ENCODE data around the gene DCST2. TPM values are rescaled to one million over a fixed set of nuclear protein-coding genes. Genes with fewer than 3 reads are reported as not detected.
"Not testable (repeated sequence)": the region's sequence is repeated elsewhere in the genome, so short reads cannot be mapped to it uniquely, and the experiment has no call there.

The DCST2 gene
- total RNA-seq, 1 donor from 2014 or later: 5.5 TPM

DNA sequence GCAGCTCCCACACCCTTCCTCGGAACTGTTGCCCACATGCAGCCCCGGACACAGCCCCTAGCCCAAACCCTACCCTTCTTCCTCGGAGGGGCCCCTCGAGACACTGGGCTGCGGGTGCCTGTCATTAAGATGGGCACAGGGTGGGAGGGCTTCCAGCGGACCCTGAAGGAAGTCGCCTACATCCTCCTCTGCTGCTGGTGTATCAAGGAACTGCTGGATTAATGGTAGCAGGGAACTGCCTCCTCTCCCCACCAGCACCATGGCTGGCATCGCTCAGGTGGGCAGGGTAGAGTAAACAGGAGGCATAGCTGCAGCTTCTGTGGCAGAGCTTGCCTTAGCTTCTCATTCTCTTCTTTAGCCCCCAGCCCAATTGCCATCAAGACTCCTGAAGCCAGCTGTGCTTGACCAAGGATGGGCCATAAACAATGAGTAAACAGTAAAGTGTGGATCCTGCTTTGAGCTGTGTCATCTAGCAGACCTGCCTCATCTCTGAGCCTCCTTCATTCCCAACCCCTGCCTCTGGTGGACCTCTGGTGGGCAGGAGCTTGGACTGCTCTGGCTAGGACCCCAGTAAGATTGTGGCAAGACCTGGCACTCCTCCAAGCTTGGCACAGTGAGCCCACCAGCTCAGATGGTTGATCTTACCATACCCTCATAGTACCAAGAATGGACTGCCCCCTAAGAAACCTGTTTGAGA, 39.9 kb downstream of the DCST2 start, which contains the start of gene LENEP:
Gene LENEP (plus strand): TSS at position 15 of the 697 bp plus-strand sequence. CDS start 22 bp downstream, at position 37.
- ATAC-seq (no peak), DNase-seq (ENCODE audit: low spot score) (no peak)
- intact Hi-C loops (cut with DNase I): loop anchor here (2.0 kb wide), 1 partner anchor 31 kb away; no protein-coding TSS in a partner anchor

DNA sequence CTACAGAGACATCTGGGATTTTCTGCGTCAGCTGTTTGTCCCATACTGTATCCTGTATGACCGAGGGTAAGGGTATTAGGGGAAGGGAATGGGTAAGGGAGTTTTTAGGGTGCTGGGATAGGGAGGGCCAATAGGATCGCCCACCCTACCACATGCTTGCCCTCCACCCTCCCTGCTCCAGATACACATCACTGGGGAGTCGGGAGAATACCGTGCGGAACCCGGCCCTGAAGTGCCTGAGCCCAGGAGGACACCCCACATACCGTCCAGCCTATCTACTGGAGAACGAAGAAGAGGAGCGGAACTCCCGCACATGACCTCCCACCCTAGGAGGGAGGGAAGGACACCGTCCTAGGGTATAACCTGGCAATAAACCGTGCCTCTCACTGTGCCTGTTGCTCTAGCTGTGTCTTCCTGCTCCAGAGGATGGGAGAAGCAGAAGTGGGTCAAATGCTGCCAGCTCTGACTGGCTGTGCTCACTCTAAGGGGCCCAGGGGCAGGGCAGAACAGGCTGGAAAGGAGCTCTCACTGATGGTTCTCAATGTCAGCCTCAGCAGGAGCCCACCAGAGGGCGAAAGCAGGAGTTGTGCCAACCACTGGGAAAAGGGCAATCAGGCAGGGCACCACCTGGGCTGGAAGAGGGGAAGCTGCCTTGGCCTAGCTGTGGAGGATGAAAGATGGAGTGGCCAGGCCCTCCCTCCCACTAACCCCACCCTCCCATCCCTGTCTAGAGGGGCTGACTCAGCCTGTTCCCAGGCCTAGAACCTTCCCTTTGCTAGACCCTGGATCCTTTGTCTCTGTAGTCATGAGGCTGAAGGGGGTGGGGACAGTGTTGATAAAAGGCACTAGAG, 40.6 kb downstream of the DCST2 start:
- DNase-seq (ENCODE audit: low spot score) (peak; percentile 48), ATAC-seq (no peak)
- intact Hi-C loops (cut with DNase I): no loop called here

DNA sequence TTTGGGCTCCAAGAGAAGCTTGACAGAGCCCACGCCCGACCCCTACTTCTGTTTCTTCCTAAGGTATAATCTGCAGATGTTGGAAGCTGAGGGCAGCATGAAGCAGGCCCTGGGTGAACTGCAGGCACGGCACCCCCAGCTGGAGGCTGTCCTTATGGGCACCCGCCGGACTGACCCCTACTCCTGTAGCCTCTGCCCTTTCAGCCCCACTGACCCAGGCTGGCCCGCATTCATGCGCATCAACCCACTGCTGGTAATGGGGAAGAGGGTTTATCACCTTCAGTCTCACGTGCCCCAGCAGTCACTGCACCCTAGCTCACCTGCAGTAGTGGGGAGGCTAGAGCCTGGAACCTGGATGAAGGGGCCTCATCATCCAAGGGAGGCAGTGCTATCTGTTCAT, 43.3 kb downstream of the DCST2 start:
- DNase-seq (ENCODE audit: low spot score) (no peak), ATAC-seq (no peak)
- intact Hi-C loops (cut with DNase I): no loop called here

DNA sequence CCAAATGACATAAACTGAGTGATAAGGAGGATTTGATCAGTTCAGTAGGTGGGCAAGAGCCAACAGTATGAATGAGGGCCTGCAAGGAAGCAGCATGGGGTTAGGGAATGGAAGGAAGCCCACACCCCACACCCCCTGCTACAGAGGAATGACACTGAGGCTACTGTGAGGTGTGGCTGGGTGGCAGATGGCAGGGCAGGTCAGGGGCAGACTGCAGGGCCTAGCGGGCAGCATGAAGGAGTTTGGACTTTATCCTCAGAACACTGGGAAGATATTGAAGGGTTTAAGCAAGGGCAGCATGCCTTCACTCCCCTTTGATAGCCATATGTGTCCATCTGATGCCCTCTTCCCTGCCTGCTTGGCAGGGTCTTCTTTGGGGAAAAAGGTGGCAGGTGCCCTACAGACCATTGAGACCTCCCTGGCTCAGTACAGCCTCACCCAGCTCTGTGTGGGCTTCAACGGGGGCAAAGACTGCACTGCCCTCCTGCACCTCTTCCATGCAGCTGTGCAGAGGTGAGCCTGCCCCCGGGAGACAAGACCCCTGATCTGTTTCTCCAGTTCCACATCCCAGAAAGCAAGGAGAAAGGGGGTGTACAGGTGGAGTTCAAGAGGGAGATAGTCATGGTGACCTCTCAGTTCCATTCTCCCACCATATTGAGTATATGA, 44.3 kb downstream of the DCST2 start:
- ATAC-seq: no peak
- intact Hi-C loops (cut with DNase I): no loop called here
- DNase-seq (ENCODE audit: low spot score): peak; percentile 48

DNA sequence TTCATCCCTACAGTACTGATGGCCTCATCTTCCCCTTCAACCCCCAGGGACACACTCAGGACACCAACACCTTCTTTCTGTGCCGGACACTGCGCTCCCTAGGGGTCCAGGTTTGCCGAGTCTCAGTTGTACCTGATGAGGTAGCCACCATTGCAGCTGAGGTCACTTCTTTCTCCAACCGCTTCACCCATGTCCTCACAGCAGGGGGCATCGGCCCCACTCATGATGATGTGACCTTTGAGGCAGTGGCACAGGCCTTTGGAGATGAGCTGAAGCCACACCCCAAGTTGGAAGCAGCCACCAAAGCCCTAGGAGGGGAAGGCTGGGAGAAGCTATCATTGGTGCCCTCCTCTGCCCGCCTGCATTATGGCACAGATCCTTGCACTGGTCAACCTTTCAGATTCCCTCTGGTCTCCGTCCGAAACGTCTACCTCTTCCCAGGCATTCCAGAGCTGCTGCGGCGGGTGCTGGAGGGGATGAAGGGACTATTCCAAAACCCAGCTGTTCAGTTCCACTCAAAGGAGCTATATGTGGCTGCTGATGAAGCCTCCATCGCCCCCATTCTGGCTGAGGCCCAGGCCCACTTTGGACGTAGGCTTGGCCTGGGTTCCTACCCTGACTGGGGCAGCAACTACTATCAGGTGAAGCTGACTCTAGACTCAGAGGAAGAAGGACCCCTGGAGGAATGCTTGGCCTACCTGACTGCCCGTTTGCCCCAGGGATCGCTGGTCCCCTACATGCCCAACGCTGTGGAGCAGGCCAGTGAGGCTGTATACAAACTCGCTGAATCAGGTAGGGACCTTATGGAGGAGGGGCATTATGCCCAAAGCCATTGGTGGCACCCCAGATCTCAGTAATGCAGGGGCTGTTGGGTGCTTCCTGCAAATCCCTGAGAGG, 45.3 kb downstream of the DCST2 start:
- intact Hi-C loops (cut with DNase I): no loop called here
- ATAC-seq: no peak
- DNase-seq (ENCODE audit: low spot score): peak; percentile 55

DNA sequence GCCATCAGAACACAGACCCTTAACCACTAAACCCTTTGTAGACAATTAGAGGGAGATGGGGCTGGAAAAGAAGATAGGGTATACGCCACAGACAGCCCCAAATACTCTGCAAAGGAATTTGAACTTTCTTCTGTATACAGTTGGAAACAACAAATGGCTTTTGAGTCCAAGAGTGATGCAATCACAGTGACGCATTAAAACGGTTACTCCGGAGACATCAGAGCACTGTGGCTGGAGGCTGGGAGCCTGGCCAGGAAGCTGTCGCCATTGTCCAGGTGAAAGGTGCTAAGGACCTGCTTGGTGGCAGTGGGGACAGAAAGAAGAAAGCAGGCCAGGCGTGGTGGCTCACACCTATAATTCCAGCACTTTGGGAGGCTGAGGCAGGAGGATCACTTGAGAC, 46.3 kb downstream of the DCST2 start:
- DNase-seq (ENCODE audit: low spot score) (no peak), ATAC-seq (no peak)
- intact Hi-C loops (cut with DNase I): no loop called here

DNA sequence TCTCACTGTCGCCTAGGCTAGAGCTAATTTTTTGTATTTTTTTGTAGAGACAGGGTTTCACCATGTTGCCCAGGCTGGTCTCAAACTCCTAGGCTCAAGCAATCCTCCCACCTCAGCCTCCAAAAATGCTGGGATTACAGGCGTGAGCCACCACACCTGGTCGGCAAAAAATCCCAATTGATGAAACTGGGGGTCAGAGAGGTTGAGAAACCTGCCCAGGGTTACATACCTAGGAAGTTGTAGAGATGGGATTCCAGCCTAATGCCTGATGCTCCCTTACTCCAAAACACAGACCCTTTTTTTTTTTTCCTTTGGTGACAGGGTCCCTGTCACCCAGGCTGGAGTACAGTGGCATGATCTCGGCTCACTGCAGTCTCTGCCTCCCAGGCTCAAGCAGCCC, 46.8 kb downstream of the DCST2 start:
- DNase-seq (ENCODE audit: low spot score); ATAC-seq; intact Hi-C loops (cut with DNase I): not testable (repeated sequence)

DNA sequence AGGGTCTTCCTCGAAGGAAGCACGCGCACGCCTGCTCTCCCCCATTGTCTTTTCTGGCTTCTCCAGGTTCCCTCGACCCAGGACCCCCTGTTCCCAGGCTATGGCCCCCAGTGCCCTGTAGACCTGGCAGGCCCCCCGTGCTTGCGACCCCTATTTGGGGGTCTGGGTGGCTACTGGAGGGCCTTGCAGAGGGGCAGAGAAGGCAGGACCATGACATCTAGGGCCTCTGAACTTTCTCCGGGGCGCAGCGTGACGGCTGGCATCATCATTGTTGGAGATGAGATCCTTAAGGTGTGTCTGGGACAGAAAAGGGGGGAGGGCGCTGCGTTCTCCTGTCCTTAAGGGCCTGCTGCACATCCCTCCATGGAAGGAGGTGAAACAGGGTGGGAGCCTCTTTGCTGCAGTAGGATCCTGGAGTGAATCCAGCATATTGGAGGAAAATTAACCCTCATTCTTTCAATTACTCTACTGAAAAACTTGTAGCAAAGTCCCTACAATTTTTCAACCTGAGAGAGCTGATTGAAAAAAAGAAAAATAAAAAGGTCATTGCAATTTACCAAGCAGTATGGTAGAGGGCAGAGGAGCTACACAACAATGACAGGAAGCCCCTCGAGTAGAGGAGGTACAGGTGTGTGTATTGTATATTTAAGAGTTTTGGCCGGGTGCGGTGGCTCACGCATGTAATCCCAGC, 49.7 kb downstream of the DCST2 start:
- intact Hi-C loops (cut with DNase I): no loop called here
- ATAC-seq (no peak), DNase-seq (ENCODE audit: low spot score) (peak; percentile 56)

DNA sequence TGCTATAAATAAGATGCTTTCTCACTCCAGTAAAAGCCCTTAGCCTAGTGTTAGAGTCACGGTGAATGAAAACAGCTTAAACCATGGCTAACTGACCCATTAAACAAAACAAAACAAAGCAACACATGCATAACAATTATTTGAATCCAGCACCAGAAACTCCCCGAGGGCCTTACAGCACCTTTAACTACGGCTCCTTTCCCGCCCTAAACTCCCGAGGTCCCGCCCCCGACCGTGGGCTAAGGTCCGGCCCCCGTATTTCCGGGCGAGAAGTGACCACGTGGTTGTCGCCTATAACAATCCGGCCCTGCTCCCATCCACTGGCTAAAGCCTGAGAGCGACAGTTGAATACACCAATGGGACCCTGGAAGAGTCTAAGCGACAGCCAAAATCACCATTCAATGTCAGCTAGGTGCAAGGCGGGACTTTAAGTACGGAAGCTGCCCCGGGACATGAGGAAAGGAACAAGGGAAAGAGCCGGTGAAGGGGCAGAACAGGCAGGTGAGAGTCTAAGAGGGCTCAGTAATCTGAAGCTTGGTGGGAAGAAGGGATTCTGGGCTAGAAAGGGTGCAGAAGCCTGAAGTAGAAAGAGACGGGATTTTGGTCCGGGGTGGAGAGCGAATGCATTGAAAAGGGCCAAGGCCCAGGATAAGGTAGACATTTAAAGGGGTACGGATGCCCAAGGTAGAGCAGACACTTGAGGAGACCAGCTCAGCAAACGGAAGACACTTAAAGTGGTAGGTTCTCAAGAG, 50.5 kb downstream of the DCST2 start, which contains the start of gene FLAD1:
Gene FLAD1 (plus strand): TSS at position 448 of the 752 bp plus-strand sequence. CDS start 351 bp downstream, outside the sequence.
- peak; percentile 100 for ATAC-seq
- peak; percentile 96 for DNase-seq (ENCODE audit: low spot score)
- intact Hi-C loops (cut with DNase I): no loop called here

DNA sequence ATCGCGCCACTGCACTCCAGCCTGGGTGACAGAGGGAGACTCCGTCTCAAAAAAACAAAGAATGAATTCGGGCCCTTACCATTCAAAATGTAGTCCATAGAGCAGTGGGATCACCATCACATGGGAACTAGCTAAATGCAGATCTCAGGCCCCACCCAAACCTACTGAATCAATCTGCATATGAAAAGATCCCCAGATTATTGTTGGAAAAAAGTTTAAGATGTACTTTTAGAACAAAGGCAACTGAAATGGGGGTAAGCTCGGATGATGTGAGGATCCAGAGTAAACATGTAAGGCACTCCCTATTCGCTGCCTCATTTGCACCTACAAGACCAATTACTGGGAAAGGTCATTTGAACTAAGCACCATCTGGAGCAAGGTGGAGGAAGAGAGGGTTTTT, 51.2 kb downstream of the DCST2 start:
- no peak for DNase-seq (ENCODE audit: low spot score)
- intact Hi-C loops (cut with DNase I): no loop called here

DNA sequence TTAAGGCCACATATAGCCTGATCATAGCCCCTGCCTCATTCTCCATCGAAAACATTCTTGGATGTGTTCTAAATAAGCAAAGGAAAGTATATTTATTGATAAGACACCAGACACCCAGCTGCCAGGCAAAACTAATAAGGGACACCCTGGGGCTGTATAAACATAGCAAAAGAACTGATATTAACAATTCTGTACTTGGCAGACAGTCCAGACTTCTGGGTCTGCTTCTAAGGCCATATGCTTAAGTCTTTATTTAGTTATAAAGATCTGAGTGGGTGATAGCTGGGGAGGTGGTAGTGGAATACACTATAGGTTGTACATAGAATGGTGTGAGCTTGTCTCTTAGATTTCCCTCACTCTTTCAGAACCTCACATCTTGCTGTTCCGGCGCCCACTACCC, 55.2 kb downstream of the DCST2 start:
- ATAC-seq: no peak
- intact Hi-C loops (cut with DNase I): loop anchor here (5.0 kb wide), 1 partner anchor 194 kb away; the partner anchor contains the start of genes KRTCAP2 and TRIM46
- DNase-seq (ENCODE audit: low spot score): no peak

More for the DNA sequence above, 51.2 kb downstream of the DCST2 start:
- ATAC-seq: no peak

DNA sequence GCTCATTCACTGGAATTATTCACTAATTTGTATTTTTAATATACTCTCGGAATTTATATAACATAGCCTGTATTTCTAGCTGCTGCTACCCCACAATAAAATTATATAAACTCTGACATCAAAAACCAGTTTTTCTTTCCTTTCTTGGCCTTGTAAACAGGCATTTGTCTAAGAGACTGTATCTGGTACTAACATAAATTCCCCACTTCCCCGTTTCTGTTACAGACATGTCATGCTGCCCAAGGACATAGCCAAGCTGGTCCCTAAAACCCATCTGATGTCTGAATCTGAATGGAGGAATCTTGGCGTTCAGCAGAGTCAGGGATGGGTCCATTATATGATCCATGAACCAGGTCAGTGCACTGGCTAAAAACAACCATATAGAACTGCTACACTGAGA, 55.8 kb downstream of the DCST2 start:
- ATAC-seq; DNase-seq (ENCODE audit: low spot score): not testable (repeated sequence)
- intact Hi-C loops (cut with DNase I): loop anchor here (5.0 kb wide), 1 partner anchor 195 kb away; the partner anchor contains the start of genes KRTCAP2 and TRIM46

DNA sequence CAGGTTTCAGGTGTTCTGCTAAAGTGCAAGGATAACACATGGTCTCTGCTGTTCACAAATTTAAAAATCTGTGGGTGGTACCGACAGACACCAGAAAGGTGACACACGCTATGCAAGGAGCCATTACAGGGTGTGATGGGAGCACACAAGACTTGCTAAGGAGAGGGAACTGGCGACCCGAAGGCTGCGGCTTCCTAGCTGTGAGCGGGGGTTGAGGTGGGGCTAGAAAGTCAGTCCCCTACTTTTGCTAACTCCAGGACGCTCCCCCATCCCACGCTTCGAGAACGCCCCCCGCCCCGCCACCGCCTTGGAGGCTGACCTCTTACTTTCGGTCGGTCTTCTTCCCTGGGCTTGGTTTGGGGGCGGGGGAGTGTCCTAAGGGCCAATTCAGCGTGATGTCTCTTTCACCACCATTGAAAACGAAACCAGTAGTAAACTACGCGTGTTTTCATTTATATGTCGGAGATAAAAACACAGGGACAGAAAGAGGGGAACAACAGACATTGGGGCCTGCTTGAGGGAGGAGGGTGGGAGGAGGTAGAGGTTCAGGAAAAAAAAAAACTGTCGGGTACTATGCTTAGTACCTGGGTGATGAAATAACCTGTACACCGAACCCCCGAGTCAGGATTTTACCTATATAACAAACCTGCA, 58.0 kb downstream of the DCST2 start:
- DNase-seq (ENCODE audit: low spot score) (peak; percentile 83), ATAC-seq (no peak)
- intact Hi-C loops (cut with DNase I): loop anchor here (5.0 kb wide), 1 partner anchor 197 kb away; the partner anchor contains the start of genes KRTCAP2 and TRIM46

DNA sequence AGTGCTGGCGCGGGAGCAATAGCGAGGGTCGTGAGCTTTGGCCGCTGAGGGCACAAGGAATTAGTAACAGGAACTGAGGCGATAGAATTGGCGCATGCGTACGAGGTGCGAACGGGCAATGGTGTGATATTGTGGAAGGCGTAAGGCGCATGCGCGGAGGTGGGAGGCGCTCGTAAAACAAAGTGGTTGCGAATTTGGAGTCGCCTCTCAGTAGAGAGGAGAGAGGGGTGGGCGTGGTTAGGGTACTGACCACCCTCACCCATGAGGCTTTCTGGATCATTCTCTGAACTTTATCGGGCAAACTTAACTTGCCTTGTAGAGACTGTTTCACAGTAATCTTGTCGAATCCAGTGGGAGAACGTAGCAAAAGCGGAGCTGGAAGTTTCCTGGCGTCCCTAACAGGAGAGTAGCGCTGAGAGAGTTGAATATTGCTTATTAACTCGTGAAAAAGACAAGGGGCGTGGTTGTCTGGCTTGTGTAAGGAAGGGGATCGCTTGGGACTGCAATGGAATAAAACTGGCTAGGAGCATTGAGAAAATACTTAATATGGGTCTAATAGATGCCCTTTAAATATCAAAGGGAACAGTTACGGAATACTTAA, 58.7 kb downstream of the DCST2 start:
- intact Hi-C loops (cut with DNase I): loop anchor here (5.0 kb wide), 1 partner anchor 197 kb away; the partner anchor contains the start of genes KRTCAP2 and TRIM46
- DNase-seq (ENCODE audit: low spot score) (peak; percentile 97), ATAC-seq (peak; percentile 81)

DNA sequence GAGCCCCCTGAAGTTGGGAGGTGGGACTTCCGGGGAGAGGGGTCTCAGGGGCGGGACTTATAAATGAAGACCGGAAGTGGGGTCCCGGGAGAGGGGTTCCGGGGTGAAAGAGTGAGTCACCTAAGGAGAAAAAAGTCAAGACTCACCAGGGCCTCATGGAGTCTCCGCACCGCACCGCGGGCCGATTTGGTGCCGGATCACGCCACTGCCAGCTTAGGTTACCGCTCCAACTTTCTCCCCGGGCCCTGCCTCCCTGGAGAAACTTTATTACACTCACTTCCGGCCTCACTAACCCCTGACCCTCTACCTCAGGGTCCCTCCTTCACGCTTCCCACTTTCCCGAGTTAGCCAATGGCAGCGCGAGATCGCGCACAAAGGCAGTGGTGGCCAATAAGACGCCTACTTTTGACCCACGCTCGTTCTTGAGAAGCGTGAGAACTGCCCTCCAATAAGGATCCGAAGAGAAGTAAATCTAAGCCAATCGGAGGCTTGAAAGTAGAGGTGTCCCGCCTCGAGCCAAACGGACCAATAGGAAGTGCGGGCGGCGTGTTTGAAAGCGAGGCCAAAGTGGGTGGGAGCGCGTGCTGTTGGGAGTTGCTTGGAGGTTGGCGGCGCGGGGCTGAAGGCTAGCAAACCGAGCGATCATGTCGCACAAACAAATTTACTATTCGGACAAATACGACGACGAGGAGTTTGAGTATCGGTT, 59.3 kb downstream of the DCST2 start, which contains the start of gene CKS1B:
Gene CKS1B (plus strand): TSS at position 580 of the 706 bp plus-strand sequence. CDS start 65 bp downstream, at position 645.
- ATAC-seq: peak; percentile 90
- intact Hi-C loops (cut with DNase I): no loop called here
- peak; percentile 98 for DNase-seq (ENCODE audit: low spot score)

Data from sciatic nerve (tissue), 2 donors.